H9 (cell line): Measurements from ENCODE around the gene ABCB8. TPM values are rescaled to one million over a fixed set of nuclear protein-coding genes. Genes with fewer than 3 reads are reported as not detected.

ENCODE experiments used
- DNase-seq: peaks from one replicate; pipeline ENCODE4 v3.0.0-alpha.2; 2017
- H2AFZ ChIP-seq: one replicate; pipeline ENCODE4 v1.6.1; 2013; ENCODE audit warnings: mild to moderate bottlenecking, low read length, control low read depth, moderate library complexity
- H2AK5ac ChIP-seq: 2 replicates; pipeline ENCODE4 v1.6.1; 2013; ENCODE audit warnings: low read length, control low read depth, mixed read lengths; ENCODE audit not compliant: insufficient read length
- H2BK120ac ChIP-seq: one replicate; pipeline ENCODE4 v1.6.1; 2013; ENCODE audit warnings: low read depth, mild to moderate bottlenecking, low read length, control low read depth, inconsistent platforms; ENCODE audit not compliant: poor library complexity, severe bottlenecking
- H2BK12ac ChIP-seq: 2 replicates; pipeline ENCODE4 v1.6.1; 2013; ENCODE audit warnings: low read length, control low read depth, mixed read lengths, low read depth; ENCODE audit not compliant: insufficient read length
- H2BK15ac ChIP-seq: 2 replicates; pipeline ENCODE4 v1.6.1; 2013; ENCODE audit warnings: low read depth, low read length, control low read depth
- H2BK20ac ChIP-seq: one replicate; pipeline ENCODE4 v1.6.1; 2013; ENCODE audit warnings: low read depth, mild to moderate bottlenecking, low read length, control low read depth, inconsistent platforms; ENCODE audit not compliant: poor library complexity, severe bottlenecking
- H2BK5ac ChIP-seq: 2 replicates; pipeline ENCODE4 v1.6.1; 2013; ENCODE audit warnings: low read length, control low read depth, mixed read lengths; ENCODE audit not compliant: insufficient read length
- H3K14ac ChIP-seq: 2 replicates; pipeline ENCODE4 v1.6.1; 2013; ENCODE audit warnings: low read length, control low read depth; ENCODE audit not compliant: insufficient read depth
- H3K18ac ChIP-seq: 2 replicates; pipeline ENCODE4 v1.6.1; 2013; ENCODE audit warnings: low read depth, mild to moderate bottlenecking, mixed read lengths, low read length, control low read depth; ENCODE audit not compliant: insufficient read length
- H3K23ac ChIP-seq: 2 replicates; pipeline ENCODE4 v1.6.1; 2013; ENCODE audit warnings: low read length, control low read depth, mixed read lengths, low read depth; ENCODE audit not compliant: insufficient read length
- H3K23me2 ChIP-seq: 2 replicates; pipeline ENCODE4 v1.6.1; 2013; ENCODE audit warnings: low read depth, mild to moderate bottlenecking, mixed read lengths, low read length, control low read depth; ENCODE audit not compliant: insufficient read length, poor library complexity, severe bottlenecking
- H3K27ac ChIP-seq: 2 replicates; pipeline ENCODE4 v1.5.1; 2013; ENCODE audit warnings: low read length, control low read depth, mixed read lengths, low read depth; ENCODE audit not compliant: insufficient read length
- H3K27me3 ChIP-seq: 2 replicates; pipeline ENCODE4 v1.6.1; 2013; ENCODE audit warnings: low read length, control low read depth, inconsistent platforms; ENCODE audit not compliant: insufficient read depth
- H3K4ac ChIP-seq: 2 replicates; pipeline ENCODE4 v1.6.1; 2013; ENCODE audit warnings: low read depth, mild to moderate bottlenecking, control low read depth, inconsistent platforms, low read length, moderate library complexity
- H3K4me1 ChIP-seq: 2 replicates; pipeline ENCODE4 v1.6.1; 2013; ENCODE audit warnings: low read length, control low read depth, inconsistent platforms; ENCODE audit not compliant: insufficient read depth
- H3K4me2 ChIP-seq: 2 replicates; pipeline ENCODE4 v1.6.1; 2013; ENCODE audit warnings: low read length, control low read depth, mixed read lengths; ENCODE audit not compliant: insufficient read length, insufficient read depth
- H3K56ac ChIP-seq: 2 replicates; pipeline ENCODE4 v1.6.1; 2013; ENCODE audit warnings: low read depth, mild to moderate bottlenecking, mixed read lengths, low read length, control low read depth; ENCODE audit not compliant: insufficient read length
- H3K79me1 ChIP-seq: 2 replicates; pipeline ENCODE4 v1.6.1; 2013; ENCODE audit warnings: low read depth, mild to moderate bottlenecking, moderate library complexity, low read length, control low read depth, inconsistent platforms; ENCODE audit not compliant: insufficient read depth, poor library complexity, severe bottlenecking
- H3K79me2 ChIP-seq: 2 replicates; pipeline ENCODE4 v1.6.1; 2013; ENCODE audit warnings: low read length, control low read depth, inconsistent platforms; ENCODE audit not compliant: insufficient read depth
- H3K9ac ChIP-seq: 2 replicates; pipeline ENCODE4 v1.6.1; 2013; ENCODE audit warnings: low read length, control low read depth, mixed read lengths; ENCODE audit not compliant: insufficient read length; ENCODE audit errors: extremely low read depth
- H3K9me3 ChIP-seq: one replicate; pipeline ENCODE4 v1.6.1; 2013; ENCODE audit warnings: low read depth, low read length, inconsistent platforms; ENCODE audit not compliant: control insufficient read depth
- H3T11ph ChIP-seq: one replicate; pipeline ENCODE4 v1.6.1; 2013; ENCODE audit warnings: mild to moderate bottlenecking, low read length, control low read depth, inconsistent platforms
- H4K20me1 ChIP-seq: one replicate; pipeline ENCODE4 v1.6.1; 2013; ENCODE audit not compliant: control insufficient read depth, insufficient read length, insufficient read depth
- H4K5ac ChIP-seq: 2 replicates; pipeline ENCODE4 v1.6.1; 2013; ENCODE audit warnings: low read depth, mild to moderate bottlenecking, mixed read lengths, low read length, control low read depth; ENCODE audit not compliant: insufficient read length
- H4K8ac ChIP-seq: replicated peaks from 2 replicates; pipeline ENCODE4 v1.6.1; 2013; ENCODE audit warnings: low read length, control low read depth, mixed read lengths, low read depth; ENCODE audit not compliant: insufficient read length
- H4K91ac ChIP-seq: 2 replicates; pipeline ENCODE4 v1.6.1; 2013; ENCODE audit warnings: low read depth, mild to moderate bottlenecking, moderate library complexity, mixed read lengths, low read length, control low read depth; ENCODE audit not compliant: insufficient read length
- H3K27ac Mint-ChIP-seq, 3 experiments: 2 replicates in 2 of 3; 3 replicates in 1 of 3; pipeline ENCODE4 v1.8.0; 2020 to 2021; ENCODE audit warnings: mixed read lengths in 3 of 3, mild to moderate bottlenecking in 1 of 3, moderate library complexity in 1 of 3
- H3K27me3 Mint-ChIP-seq: 2 replicates; pipeline ENCODE4 v1.8.0; 2021; ENCODE audit warnings: low read depth, mild to moderate bottlenecking, moderate library complexity, mixed read lengths
- H3K36me3 Mint-ChIP-seq, 3 experiments: 2 replicates in 2 of 3; 3 replicates in 1 of 3; pipeline ENCODE4 v1.8.0; 2020 to 2021; ENCODE audit warnings: low read depth in 3 of 3, mixed read lengths in 3 of 3; ENCODE audit not compliant: insufficient read depth in 1 of 3
- H3K4me1 Mint-ChIP-seq, 2 experiments: 2 replicates each; pipeline ENCODE4 v1.8.0; 2020; ENCODE audit warnings: mixed read lengths in 2 of 2
- H3K4me3 Mint-ChIP-seq, 2 experiments: 2 replicates in 1 of 2; 3 replicates in 1 of 2; pipeline ENCODE4 v1.8.0; 2020 to 2021; ENCODE audit warnings: mild to moderate bottlenecking in 2 of 2, mixed read lengths in 2 of 2, moderate library complexity in 1 of 2
- H3K9me3 Mint-ChIP-seq, 2 experiments: 2 replicates in 1 of 2; 3 replicates in 1 of 2; pipeline ENCODE4 v1.8.0; 2020; ENCODE audit warnings: mild to moderate bottlenecking in 2 of 2, mixed read lengths in 2 of 2, moderate library complexity in 1 of 2
- CTCF ChIP-seq: fragments of 200-600 bp; sonication (generic); conservative IDR thresholded peaks from 3 replicates; pipeline ENCODE4 v1.8.0; 2021; ENCODE audit warnings: antibody characterized with exemption, mild to moderate bottlenecking
- WGBS: extraction: QIAGEN DNeasy Blood & Tissue Kit; methylation state at CpG from one replicate; pipeline ENCODE4 v1.1.7; 2013; ENCODE audit warnings: missing lambda C conversion rate, low lambda C conversion rate, mixed read lengths; ENCODE audit not compliant: insufficient read length; ENCODE audit errors: extremely low coverage; 5-methylcytosine and 5-hydroxymethylcytosine counted together
- total RNA-seq: library from RNA; stranded (reverse); gene quantifications from 2 replicates; pipeline ENCODE4 v1.2.1, GENCODE V29; 2021

The ABCB8 gene
- total RNA-seq, 1 experiment from 2014 or later = 22.1 TPM

- Histone ChIP-seq H3K79me2 (peaks cover 4% of the 10 kb centered on the region; the same call in 1 of the 2 replicates), H3K18ac (no peak within 1 kb of the TSS), H4K20me1 (no peaks in the 10 kb centered on the region), H3T11ph (no peak within 1 kb of the TSS), H2BK20ac (no peak within 1 kb of the TSS), H4K5ac (no peak within 1 kb of the TSS), H3K4me1 (peaks cover 2% of the 10 kb centered on the region; the same call in 1 of the 2 replicates), H2BK12ac (no peak within 1 kb of the TSS), H2AK5ac (no peak within 1 kb of the TSS), H2AFZ (no peak within 1 kb of the TSS), H3K14ac (peak within 1 kb of the TSS; percentile 78), H3K9ac (peak within 1 kb of the TSS; percentile 29), H3K79me1 (peaks cover 4% of the 10 kb centered on the region), H3K4me2 (peak within 1 kb of the TSS; percentile 64), H3K56ac (no peak within 1 kb of the TSS), H3K27me3 (no peaks in the 10 kb centered on the region; the same call in 1 of the 2 replicates), H3K23ac (no peak within 1 kb of the TSS), H3K9me3 (no peaks in the 10 kb centered on the region), H4K91ac (no peak within 1 kb of the TSS), H3K27ac (no peak within 1 kb of the TSS), H2BK15ac (no peak within 1 kb of the TSS), H2BK5ac (no peak within 1 kb of the TSS), H2BK120ac (no peak within 1 kb of the TSS), H4K8ac (no peak within 1 kb of the TSS), H3K4ac (no peak within 1 kb of the TSS), H3K23me2 (peaks cover 20% of the 10 kb centered on the region)
- peak; percentile 88 for DNase-seq
- TF ChIP-seq CTCF = no peak
- no CpG with 5 or more reads among the region's 84 CpGs for WGBS
- peaks cover 36 to 44% of the 10 kb centered on the region in 2 experiments for H3K4me1 Mint-ChIP-seq
- peak within 1 kb of the TSS in 2 of 3 experiments; percentile 51 to 90; a peak in 2 of 7 replicates for H3K27ac Mint-ChIP-seq
- peak within 1 kb of the TSS; percentile 84 to 93 for H3K4me3 Mint-ChIP-seq
- H3K27me3 Mint-ChIP-seq = peaks cover 15% of the 10 kb centered on the region
- H3K9me3 Mint-ChIP-seq = no peaks in the 10 kb centered on the region; a peak in 1 of 5 replicates
- peaks cover 0 to 10% (median 2%) of the 10 kb centered on the region in 3 experiments; a peak in 4 of 7 replicates for H3K36me3 Mint-ChIP-seq
Observed at GRCh38 chr7:151085691-151086620, 57.7 kb downstream of the ABCB8 start, which contains the start of gene AGAP3. Gene AGAP3 (plus strand): TSS chr7:151086475. CDS start chr7:151086742, 267 bp downstream.
